Stimulated activated CD4-positive, alpha-beta T cell treated with anti-CD3 and anti-CD28 coated beads, Interleukin-15, amount 100 ng/mL, for 1 hour (primary cell): ENCODE measurements around the gene TBL3.

Experiments
- DNase-seq, 2 donors: peaks; one replicate each; pipeline ENCODE4 v3.0.0-alpha.2; 2020; ENCODE audit warnings: low read depth in 1 of 2, low spot score in 1 of 2

Gene TBL3

GRCh38 chr16:1963806-1964505 is 7.9 kb upstream of the TBL3 start:
- no peak for DNase-seq

DNA sequence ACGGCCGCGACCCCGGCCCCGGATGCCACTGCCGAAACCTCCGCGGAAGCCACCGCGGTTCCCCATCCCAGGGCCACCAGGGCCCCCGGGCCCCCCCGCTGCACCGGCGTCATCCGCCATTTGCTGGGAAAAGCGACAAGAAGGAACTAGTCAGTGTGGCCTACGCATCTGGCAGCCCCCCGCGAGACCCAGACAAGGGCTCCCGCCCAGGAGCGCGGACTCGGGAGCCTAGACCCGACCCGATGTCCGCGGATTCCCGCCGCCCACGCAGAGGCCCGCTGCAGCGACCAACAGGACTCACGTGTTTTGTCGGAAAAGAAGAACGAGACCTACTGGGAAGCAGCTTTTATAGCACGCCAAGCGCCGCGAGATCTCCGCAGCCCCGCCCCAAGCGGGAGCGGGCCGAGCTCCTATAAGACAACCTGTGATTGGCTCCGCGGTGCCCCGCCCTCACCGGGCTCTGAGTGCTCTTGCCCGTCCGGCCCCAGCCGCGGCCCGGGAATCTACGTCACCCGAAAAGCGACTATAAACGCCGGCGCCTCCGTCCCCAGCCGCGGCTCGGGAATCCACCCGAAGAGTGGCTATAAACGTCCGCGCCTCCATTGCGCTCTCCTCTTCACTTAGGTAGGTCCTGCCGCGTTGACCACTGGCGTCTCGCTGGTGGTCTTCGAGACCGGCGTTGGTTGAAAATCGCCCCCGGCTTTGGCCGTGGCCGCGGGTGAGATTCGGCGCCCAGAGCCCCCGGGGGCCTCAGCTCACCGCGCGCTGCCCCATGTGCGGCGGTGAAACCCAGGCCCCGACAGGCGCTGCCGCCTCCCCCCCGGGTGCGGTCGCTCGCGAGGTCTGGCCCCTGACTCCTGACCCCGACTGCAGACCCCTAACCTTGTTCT is 7.1 kb upstream of the TBL3 start, which contains the start of gene RPS2:
Gene RPS2, minus strand, starts transcription at position 321 of the 890 bp plus-strand sequence. Its CDS starts 201 bp downstream, at position 120.
- DNase-seq = peak; percentile 96 to 99

DNA sequence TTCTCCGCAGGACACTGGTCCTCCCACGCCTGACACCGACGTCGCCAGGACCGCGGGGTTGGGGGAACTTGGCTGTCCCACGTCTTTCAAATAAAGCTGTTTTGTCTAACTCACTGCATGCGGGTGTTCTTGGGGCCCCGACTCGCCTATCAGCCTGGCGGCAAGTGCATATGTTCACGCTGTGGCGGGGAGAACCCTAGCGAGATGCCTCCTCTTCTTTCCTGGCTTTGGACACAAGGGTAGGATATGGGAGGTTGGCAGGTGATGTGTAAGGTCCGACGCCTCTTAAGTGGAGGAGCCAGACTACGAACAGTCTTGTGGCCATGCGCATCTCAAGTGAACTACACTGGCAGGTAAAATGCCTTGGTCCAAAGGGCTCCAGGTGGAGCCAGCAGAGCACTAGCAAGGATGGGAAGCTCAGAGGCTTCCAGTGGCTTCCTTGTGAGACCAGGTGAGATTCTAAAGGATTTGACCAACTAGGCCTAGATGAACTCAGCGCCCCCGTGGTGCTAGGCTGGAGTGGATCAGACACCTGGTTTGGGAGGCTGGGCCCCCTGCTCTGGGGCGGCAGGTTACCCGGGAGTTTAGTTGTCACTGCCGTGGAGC is 6.4 kb upstream of the TBL3 start:
- no peak for DNase-seq

DNA sequence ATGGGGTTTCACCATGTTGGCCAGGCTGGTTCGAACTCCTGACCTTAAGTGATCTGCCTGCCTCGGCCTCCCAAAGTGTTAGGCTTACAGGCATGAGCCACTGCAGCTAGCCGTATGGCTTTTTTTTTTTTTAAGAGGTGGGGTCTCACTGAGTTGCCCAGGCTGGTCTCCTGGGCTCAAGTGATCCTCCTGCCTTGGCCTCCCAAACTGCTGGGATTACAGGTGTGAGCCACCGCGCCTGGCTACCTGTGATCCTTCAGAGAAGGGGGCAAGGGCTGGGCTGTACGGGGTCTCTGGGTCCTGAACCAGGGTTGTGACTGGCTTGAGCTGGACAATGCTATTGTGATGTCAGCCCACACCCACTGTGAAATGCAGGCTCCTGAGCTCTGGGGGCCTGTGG is 5.4 kb upstream of the TBL3 start, which contains the start of gene RNF151:
Gene RNF151, plus strand, starts transcription at position 397 of the 400 bp plus-strand sequence. CDS start 26 bp downstream, outside the sequence.
- no peak for DNase-seq

- DNase-seq = no peak
Measured at GRCh38 chr16:1968146-1968953, 3.5 kb upstream of the TBL3 start.

DNA sequence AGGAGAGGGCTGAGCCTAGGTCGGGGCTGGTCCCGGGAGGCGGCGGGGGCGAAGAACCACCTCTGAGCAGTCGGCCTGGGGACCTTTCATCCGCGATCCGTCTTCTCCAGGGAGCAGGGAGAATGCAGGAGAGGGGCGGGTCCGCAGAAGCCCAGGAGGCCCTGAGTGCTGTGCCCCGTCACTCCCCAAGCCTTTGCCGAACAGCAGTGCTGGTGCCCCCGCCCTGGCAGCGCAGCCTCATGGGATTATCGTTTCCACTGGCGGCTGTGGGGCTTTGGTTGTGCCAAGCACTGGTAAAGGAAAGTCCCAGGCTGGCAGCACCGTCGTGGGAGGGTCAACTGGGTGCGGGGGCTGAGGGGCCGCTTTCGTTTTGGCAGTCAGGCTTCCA is 631 bp downstream of the TBL3 start:
- no peak for DNase-seq

GRCh38 chr16:1973461-1974156 is 1.8 kb downstream of the TBL3 start:
- no peak for DNase-seq

DNA sequence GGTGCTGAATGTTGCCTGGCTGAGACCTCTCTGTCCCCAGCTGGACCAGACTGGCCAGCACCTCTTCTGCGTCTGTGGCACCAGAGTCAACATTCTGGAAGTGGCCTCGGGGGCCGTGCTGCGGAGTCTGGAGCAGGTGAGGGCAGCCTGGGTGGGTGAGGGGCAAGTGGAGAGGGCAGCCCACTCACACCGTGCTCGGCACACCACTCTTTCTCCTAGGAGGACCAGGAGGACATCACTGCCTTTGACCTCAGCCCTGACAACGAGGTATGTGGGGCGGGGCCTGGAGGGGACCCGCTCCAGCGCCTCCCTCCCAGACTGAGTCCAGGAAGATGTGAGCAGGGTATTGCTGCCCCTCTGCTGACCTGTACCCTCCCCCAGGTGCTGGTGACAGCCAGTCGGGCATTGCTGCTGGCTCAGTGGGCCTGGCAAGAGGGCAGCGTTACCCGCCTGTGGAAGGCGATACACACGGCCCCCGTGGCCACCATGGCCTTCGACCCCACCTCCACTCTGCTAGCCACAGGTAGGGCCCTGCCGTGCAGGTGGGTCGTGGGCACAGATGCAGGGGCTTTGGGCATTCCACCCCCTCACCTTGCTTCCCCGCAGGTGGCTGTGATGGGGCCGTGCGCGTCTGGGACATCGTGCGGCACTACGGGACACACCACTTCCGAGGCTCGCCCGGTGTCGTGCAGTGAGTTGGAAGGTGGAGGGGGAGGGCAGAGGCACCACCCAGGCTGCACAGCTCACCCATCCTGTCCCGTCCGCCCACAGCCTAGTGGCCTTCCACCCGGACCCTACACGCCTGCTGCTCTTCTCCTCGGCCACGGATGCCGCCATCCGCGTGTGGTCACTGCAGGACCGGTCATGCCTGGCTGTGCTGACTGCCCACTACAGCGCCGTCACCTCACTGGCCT is 2.6 kb downstream of the TBL3 start:
- DNase-seq = no peak

DNA sequence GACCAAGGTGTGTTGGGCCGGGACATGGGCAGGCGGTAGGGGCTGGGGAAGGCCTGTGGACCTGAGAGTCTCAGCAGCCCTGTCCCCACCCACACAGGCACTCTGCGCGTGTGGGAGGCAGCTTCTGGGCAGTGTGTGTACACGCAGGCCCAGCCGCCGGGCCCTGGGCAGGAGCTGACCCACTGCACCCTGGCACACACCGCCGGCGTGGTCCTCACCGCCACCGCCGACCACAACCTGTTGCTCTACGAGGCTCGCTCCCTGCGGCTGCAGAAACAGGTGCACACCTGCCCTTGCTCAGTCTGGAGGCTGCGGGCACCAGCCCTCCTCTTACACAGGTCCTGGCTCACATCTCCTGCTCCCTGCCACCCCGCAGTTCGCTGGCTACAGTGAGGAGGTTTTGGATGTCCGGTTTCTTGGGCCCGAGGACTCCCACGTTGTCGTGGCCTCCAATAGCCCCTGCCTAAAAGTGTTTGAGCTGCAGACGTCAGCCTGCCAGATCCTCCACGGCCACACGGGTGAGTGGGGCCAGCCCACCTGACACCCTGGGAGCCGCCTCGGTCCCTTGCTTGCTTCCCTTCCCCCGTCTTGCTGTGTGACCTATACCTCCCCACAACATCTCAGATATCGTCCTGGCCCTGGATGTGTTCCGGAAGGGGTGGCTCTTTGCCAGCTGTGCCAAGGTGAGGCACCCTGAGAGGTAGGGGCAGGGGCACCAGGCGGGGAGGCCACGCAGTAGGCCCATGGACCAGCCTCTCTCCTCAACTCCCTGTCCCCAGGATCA is 3.8 kb downstream of the TBL3 start:
- DNase-seq = no peak

DNA sequence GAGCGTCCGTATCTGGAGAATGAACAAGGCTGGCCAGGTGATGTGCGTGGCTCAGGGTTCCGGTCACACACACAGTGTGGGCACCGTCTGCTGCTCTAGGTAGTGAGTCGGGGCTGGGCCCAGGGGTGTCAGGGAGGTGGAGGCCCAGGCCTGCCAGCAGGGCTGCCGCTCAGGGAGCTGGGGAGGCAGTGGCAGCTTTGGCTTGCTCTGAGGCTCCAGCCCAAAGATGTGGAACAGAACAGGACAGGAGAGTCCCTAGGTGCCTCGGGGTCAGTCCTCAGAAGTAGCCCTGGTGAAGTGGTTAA is 4.3 kb downstream of the TBL3 start:
- DNase-seq = no peak

GRCh38 chr16:1976951-1977874 is 5.4 kb downstream of the TBL3 start:
- no peak for DNase-seq

- DNase-seq = no peak
Measured at GRCh38 chr16:1977875-1978268, 6.0 kb downstream of the TBL3 start.

DNA sequence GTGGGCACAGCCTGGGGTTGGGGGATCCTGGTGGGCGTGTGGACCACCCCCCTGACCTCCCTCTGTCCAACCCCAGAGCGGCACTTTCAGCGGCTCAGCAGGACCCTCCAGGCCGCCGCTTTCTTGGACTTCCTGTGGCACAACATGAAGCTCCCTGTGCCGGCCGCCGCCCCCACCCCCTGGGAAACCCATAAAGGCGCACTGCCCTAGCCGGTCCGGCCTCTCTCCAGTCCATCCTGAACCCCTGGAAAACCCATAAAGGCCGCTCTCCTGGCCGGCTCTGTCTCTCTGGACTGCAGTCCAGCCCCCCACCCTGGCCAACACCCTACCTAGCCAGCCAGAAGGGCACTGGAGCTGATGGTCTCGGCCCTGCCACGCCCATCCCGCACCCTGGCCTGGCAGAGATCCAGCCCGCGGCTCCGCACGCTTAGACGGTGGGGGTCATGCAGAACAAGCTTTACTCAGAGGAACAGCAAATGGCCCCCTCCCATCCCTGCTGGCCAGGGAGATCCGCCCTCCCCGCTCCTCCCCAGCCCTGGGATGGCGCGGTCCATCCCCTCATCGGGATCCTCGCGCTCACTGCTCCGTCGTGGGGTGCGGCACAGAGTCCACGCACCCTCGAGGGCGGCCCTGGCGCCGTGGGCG is 6.7 kb downstream of the TBL3 start:
- no peak for DNase-seq

DNA sequence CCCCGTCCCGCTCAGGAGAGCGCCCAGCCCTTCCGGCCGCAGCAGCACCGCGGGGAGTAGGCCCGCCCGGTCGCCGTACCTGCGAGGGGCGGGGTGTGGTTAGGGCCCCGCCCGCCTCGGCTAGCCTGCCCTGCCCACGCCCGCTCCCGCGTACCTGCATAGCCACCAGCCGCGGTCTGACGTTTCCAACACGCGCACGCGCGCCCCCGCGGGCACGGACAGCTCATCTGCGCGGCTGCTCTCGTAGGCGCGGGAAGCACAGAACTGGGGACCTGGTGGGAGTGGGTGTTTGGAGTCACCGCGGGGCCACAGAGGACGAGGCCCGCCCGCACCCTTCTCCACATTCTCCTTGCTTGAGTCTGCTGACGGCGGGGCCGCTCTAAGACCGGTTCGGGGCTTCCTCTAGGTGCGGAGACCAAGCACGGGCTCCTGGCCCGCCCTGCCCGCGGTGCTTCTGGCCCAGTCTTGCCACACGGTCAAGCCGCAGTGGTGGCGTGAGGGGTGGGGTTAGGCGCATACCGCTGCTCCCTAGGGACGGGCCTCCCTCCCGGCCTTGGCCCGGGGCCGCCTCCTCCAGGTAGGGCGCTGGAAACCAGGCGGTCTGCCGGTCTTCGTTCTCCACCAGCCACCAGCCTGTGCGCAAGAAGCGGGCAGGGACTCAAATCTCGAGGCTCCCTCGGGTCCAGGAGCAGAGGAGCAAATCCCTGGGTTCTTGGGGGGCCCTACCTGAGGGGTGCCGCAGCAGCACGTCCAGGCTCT is 7.6 kb downstream of the TBL3 start:
- no peak for DNase-seq

- DNase-seq = no peak
Measured at GRCh38 chr16:1980030-1980769, 8.3 kb downstream of the TBL3 start.

- no peak for DNase-seq
Measured at GRCh38 chr16:1980770-1981087, 8.9 kb downstream of the TBL3 start.
